Measurements from ENCODE around the gene ARL2BP.

DNA sequence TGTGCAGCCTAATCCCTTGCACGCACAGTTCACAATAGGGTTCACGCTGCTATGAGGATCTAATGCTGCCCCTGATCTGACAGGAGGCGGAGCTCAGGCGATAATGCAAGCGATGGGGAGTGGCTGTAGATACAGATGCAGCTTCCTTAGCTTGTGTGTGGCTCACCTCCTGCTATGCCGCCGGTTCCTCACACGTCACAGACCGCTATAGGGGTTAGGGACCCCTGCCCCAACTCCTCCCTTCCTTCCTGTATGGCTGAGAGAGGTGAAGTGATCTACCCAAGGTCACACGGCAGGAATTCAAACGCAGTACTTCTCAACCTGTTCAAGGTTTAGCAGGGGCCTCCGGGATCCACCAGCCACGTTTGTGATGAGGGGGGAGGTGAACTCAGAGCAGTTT, 52.8 kb downstream of the ARL2BP start:
- TF ChIP-seq EZH2phosphoT487 (IDR thresholded peaks at IDR 0.05; ENCODE audit: insufficient read depth, low read depth) (no peak), EZH2 (IDR thresholded peaks at IDR 0.05; ENCODE audit: insufficient read depth, poor library complexity, severe bottlenecking) (no peak)

Data from GM23248 (cell line).